KMS-11 (cell line): ENCODE data around the gene LDAH.

Source experiments
- H2AFZ ChIP-seq: fragments of 200-600 bp; sonication (generic); 2 replicates; pipeline ENCODE4 v1.6.1; 2016; ENCODE audit warnings: antibody characterized with exemption, mixed run types, low read depth
- H3K27ac ChIP-seq: fragments of 200-600 bp; sonication (generic); 2 replicates; pipeline ENCODE4 v1.6.1; 2016; ENCODE audit warnings: mild to moderate bottlenecking, mixed run types
- H3K27me3 ChIP-seq: fragments of 200-600 bp; sonication (generic); 2 replicates; pipeline ENCODE4 v1.6.1; 2017; ENCODE audit warnings: mild to moderate bottlenecking, low read depth, mixed run types, moderate library complexity; ENCODE audit not compliant: insufficient read depth
- H3K36me3 ChIP-seq: fragments of 200-600 bp; sonication (generic); 2 replicates; pipeline ENCODE4 v1.6.1; 2017; ENCODE audit warnings: mild to moderate bottlenecking, mixed run types; ENCODE audit not compliant: insufficient read depth
- H3K4me1 ChIP-seq: fragments of 200-600 bp; sonication (generic); 2 replicates; pipeline ENCODE4 v1.6.1; 2016; ENCODE audit warnings: mild to moderate bottlenecking, low read depth, mixed run types; ENCODE audit not compliant: poor library complexity, severe bottlenecking
- H3K4me2 ChIP-seq: fragments of 200-600 bp; sonication (generic); 2 replicates; pipeline ENCODE4 v1.7.0; 2016; ENCODE audit warnings: mild to moderate bottlenecking, mixed run types
- H3K4me3 ChIP-seq: fragments of 200-600 bp; sonication (generic); IDR thresholded peaks from 2 replicates; pipeline ENCODE4 v1.6.1; 2017; ENCODE audit warnings: low read depth, low read length, mixed read lengths; ENCODE audit not compliant: insufficient read depth
- H3K79me2 ChIP-seq: fragments of 200-600 bp; sonication (generic); 2 replicates; pipeline ENCODE4 v1.6.1; 2016; ENCODE audit warnings: low read depth, mixed run types; ENCODE audit not compliant: insufficient read depth
- H3K9ac ChIP-seq: fragments of 200-600 bp; sonication (generic); 2 replicates; pipeline ENCODE4 v1.6.1; 2016; ENCODE audit warnings: mild to moderate bottlenecking, mixed run types
- H4K20me1 ChIP-seq: fragments of 200-600 bp; sonication (generic); 2 replicates; pipeline ENCODE4 v1.6.1; 2016; ENCODE audit warnings: mild to moderate bottlenecking, mixed run types; ENCODE audit not compliant: insufficient read depth
- TF ChIP-seq, protein P1 (sequence below): fragments of 200-600 bp; sonication (generic); conservative IDR thresholded peaks from 2 replicates; pipeline ENCODE4 v1.6.1; 2017; ENCODE audit warnings: low read depth, mild to moderate bottlenecking, antibody characterized with exemption, low read length, moderate library complexity, mixed read lengths

Gene LDAH

DNA sequence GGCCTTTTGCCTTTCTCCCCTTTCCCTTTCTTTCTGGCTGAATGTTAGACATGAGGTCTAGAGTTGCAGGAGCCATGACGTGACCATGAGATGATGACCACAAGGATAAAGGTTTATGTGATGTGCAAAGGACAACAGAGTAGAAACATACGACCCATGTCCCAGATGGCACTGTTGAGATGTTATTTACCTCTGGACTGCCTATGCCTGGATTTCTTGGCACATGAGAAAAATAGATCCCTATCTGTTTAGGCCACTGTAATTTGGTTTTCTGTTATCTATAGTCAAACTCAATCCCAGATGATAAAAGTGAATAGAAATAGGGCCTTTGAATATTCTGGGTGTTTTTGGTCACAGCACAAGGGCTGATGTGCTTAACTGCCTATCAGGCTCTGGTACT, 97.1 kb downstream of the LDAH start:
- no peaks in the 10 kb centered on the region for H3K79me2 ChIP-seq
- H3K9ac ChIP-seq = no peak overlapping the region
- H3K27ac ChIP-seq = no peak overlapping the region
- H3K36me3 ChIP-seq = no peaks in the 10 kb centered on the region
- no peak overlapping the region for H3K4me3 ChIP-seq
- TF ChIP-seq, protein P1, sequence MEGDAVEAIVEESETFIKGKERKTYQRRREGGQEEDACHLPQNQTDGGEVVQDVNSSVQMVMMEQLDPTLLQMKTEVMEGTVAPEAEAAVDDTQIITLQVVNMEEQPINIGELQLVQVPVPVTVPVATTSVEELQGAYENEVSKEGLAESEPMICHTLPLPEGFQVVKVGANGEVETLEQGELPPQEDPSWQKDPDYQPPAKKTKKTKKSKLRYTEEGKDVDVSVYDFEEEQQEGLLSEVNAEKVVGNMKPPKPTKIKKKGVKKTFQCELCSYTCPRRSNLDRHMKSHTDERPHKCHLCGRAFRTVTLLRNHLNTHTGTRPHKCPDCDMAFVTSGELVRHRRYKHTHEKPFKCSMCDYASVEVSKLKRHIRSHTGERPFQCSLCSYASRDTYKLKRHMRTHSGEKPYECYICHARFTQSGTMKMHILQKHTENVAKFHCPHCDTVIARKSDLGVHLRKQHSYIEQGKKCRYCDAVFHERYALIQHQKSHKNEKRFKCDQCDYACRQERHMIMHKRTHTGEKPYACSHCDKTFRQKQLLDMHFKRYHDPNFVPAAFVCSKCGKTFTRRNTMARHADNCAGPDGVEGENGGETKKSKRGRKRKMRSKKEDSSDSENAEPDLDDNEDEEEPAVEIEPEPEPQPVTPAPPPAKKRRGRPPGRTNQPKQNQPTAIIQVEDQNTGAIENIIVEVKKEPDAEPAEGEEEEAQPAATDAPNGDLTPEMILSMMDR = no peak
- H3K4me2 ChIP-seq = no peak overlapping the region
- H3K27me3 ChIP-seq = no peaks in the 10 kb centered on the region
- no peaks in the 10 kb centered on the region for H3K4me1 ChIP-seq
- H2AFZ ChIP-seq = no peak overlapping the region
- H4K20me1 ChIP-seq = no peaks in the 10 kb centered on the region

DNA sequence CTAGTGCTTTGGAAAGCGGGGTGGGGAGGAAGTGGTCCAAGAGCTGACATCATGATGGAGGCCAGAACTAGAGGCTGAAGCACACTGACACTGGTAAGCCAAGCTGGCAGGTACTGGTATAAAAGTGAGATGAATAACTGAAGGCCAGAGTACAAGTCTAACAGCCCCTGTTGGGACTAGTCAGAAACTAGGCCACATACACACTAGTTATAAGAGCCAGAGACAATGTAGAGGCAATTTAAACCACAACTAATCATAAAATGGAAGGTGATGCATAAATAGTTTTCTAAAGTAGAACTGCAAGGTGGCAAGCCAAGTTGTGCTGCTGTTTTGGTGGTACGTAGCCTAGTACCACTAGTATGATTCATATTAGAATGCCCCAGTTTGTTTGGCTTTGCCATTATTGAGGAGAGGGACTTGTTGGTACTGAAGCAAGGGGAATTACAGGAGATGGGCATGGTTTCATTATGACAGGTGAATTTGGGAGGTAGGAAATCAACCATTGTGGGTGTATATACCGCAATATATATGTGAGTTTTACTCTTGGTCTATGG, 98.3 kb downstream of the LDAH start:
- no peak overlapping the region for H3K4me3 ChIP-seq
- H3K79me2 ChIP-seq = no peaks in the 10 kb centered on the region
- H3K27ac ChIP-seq = no peak overlapping the region
- no peak overlapping the region for H2AFZ ChIP-seq
- no peak overlapping the region for H3K4me2 ChIP-seq
- TF ChIP-seq, protein P1 = no peak
- H4K20me1 ChIP-seq = no peaks in the 10 kb centered on the region
- H3K36me3 ChIP-seq = no peaks in the 10 kb centered on the region
- no peaks in the 10 kb centered on the region for H3K27me3 ChIP-seq
- H3K4me1 ChIP-seq = no peaks in the 10 kb centered on the region
- H3K9ac ChIP-seq = no peak overlapping the region

DNA sequence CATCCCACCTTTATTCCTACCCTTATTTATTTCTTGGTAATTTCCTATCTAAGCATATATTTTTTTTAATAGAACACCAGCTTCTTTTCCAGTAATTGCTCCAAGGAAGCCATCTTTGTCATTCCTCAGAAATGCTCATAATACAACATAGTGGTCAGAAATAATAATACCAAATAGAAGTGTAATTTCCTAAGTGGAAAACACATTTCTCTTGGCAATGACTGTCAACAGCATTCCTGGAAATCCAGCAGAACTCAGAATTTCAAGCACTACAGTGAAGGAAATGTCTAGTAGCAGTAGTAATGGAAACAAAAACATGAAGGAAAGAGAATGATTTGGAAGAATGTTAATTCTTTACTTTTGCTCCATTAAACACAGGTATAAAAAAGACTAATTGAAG, 99.4 kb downstream of the LDAH start:
- Histone ChIP-seq H3K4me2 (no peak overlapping the region), H2AFZ (no peak overlapping the region), H3K9ac (no peak overlapping the region), H3K36me3 (no peaks in the 10 kb centered on the region), H3K27ac (no peak overlapping the region), H3K4me3 (no peak overlapping the region), H3K27me3 (no peaks in the 10 kb centered on the region), H3K4me1 (no peaks in the 10 kb centered on the region), H3K79me2 (no peaks in the 10 kb centered on the region), H4K20me1 (no peaks in the 10 kb centered on the region)
- TF ChIP-seq, protein P1 = no peak

DNA sequence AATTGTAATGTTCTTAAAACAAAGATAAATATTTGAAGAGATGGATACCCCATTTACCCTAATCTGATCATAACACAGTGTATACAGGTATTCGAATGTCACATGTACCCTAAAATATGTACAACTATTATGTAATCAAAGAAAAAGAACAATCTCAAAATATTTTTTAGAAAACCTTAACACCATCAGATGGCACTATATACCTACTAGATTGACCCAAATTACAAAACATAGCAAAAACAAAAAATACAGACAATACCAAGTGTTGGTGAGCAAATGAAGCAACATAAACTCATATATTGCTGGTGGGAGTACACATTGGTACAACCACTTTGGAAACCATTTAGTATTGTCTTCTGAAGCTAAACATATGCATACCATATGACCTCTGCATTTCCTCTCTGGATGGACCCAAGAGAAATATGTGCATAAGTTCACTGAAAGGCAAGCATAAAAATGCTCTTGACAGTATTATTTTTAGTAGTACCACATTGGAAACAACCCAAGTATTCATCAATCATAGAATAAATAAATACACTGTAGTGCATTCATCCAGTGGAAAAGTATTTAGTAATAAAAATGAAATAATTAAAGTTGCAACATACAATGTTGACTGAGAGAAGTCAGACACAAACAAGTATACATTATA, 100.2 kb downstream of the LDAH start:
- TF ChIP-seq, protein P1 = no peak
- H3K79me2 ChIP-seq = no peaks in the 10 kb centered on the region

More for the DNA sequence above, 100.2 kb downstream of the LDAH start:
- no peak overlapping the region for H3K9ac ChIP-seq
- H2AFZ ChIP-seq = no peak overlapping the region
- H3K4me3 ChIP-seq = no peak overlapping the region
- no peak overlapping the region for H3K4me2 ChIP-seq
- H3K4me1 ChIP-seq = no peaks in the 10 kb centered on the region
- no peaks in the 10 kb centered on the region for H3K27me3 ChIP-seq
- H4K20me1 ChIP-seq = no peaks in the 10 kb centered on the region
- no peak overlapping the region for H3K27ac ChIP-seq
- no peaks in the 10 kb centered on the region for H3K36me3 ChIP-seq
